ENCODE data around the gene KCTD3. TPM values are rescaled to one million over a fixed set of nuclear protein-coding genes. Genes with fewer than 3 reads are reported as not detected.

KCTD3 gene
- polyA plus RNA-seq, 1 donor (not counting 4 experiments of a cell fraction or from before 2014, with no cell fraction given) = 43.4 TPM

DNA sequence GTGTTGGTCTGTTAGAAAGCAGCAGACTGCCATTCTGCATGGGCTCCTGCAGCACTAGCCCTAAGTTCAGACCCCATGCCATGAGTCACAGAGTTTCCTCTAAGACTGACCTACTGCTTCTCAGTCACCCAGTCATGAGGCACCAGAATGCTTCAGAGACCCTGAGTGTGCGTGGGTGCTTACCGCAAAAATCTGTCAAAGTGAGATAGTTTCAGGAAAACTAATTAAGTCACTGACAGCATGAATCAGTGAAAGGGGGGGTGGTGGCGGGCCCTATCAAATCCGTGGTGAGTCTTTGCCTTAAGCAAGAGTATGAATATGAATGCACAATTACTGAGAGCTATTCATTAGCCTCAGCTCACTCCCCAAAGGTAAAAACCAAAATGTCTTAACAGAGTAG lies 98.1 kb downstream of the KCTD3 start:
- Histone ChIP-seq H3K36me3 (ENCODE audit: control insufficient read depth in 2 of 2, extremely low read depth in 1 of 2, insufficient read depth in 2 of 2, low read length in 2 of 2) (no peaks in the 10 kb centered on the region), H3K4me2 (ENCODE audit: control insufficient read depth, extremely low read depth, insufficient read depth, low read depth, low read length) (no peak overlapping the region), H3K27me3 (ENCODE audit: control insufficient read depth, extremely low read depth, insufficient read depth, low read length) (no peaks in the 10 kb centered on the region)

GRCh38 chr1:215667761-215668160 lies 100.7 kb downstream of the KCTD3 start:
- Histone ChIP-seq H3K79me2 (ENCODE audit: control insufficient read depth, insufficient read depth, low read length) (no peaks in the 10 kb centered on the region), H3K27ac (ENCODE audit: control insufficient read depth, insufficient read depth, low read length) (no peak overlapping the region), H3K9me1 (ENCODE audit: control insufficient read depth, extremely low read depth, insufficient read depth, low read length) (no peaks in the 10 kb centered on the region), H3K9me3 (ENCODE audit: control insufficient read depth, low read depth, low read length) (no peaks in the 10 kb centered on the region), H3K9ac (ENCODE audit: control insufficient read depth, extremely low read depth, insufficient read depth, low read length) (no peak overlapping the region), H2AFZ (ENCODE audit: control insufficient read depth, low read length) (no peak overlapping the region), H3K4me1 (ENCODE audit: control insufficient read depth, extremely low read depth, insufficient read depth, low read length) (no peaks in the 10 kb centered on the region), H3K27me3 (ENCODE audit: control insufficient read depth, extremely low read depth, insufficient read depth, low read length) (no peaks in the 10 kb centered on the region), H3K4me3 (ENCODE audit: control insufficient read depth in 2 of 3, extremely low read depth in 1 of 3, insufficient read depth in 2 of 3, low read depth in 1 of 3, low read length in 3 of 3) (no peak overlapping the region), H3K4me2 (ENCODE audit: control insufficient read depth, extremely low read depth, insufficient read depth, low read depth, low read length) (no peak overlapping the region), H4K20me1 (ENCODE audit: control insufficient read depth, extremely low read depth, insufficient read depth, low read length) (no peaks in the 10 kb centered on the region), H3K36me3 (ENCODE audit: control insufficient read depth in 2 of 2, extremely low read depth in 1 of 2, insufficient read depth in 2 of 2, low read length in 2 of 2) (no peaks in the 10 kb centered on the region)
- dilution Hi-C loops (cut with MboI; ENCODE audit: extremely low pct_ligation_motif_present, low sequenced_read_pairs) = no loop called here
- TF ChIP-seq EZH2 (IDR thresholded peaks at IDR 0.05; ENCODE audit: low read length) = no peak
- TF ChIP-seq CTCF (optimal IDR thresholded peaks at IDR 0.05 in 1 of 3, IDR thresholded peaks at IDR 0.05 in 1 of 3, conservative IDR thresholded peaks at IDR 0.05 in 1 of 3; ENCODE audit: extremely low read depth in 1 of 3, insufficient read depth in 2 of 3, low read length in 3 of 3) = no peak
- FAIRE-seq = no peak
- DNase-seq (ENCODE audit: low read depth, low spot score) = no peak

More for the DNA sequence above, 98.1 kb downstream of the KCTD3 start:
- Histone ChIP-seq H3K9me3 (ENCODE audit: control insufficient read depth, low read depth, low read length) (no peaks in the 10 kb centered on the region), H3K9ac (ENCODE audit: control insufficient read depth, extremely low read depth, insufficient read depth, low read length) (no peak overlapping the region), H3K9me1 (ENCODE audit: control insufficient read depth, extremely low read depth, insufficient read depth, low read length) (no peaks in the 10 kb centered on the region), H2AFZ (ENCODE audit: control insufficient read depth, low read length) (no peak overlapping the region), H3K27ac (ENCODE audit: control insufficient read depth, insufficient read depth, low read length) (no peak overlapping the region), H3K79me2 (ENCODE audit: control insufficient read depth, insufficient read depth, low read length) (no peaks in the 10 kb centered on the region), H4K20me1 (ENCODE audit: control insufficient read depth, extremely low read depth, insufficient read depth, low read length) (no peaks in the 10 kb centered on the region), H3K4me3 (ENCODE audit: control insufficient read depth in 2 of 3, extremely low read depth in 1 of 3, insufficient read depth in 2 of 3, low read depth in 1 of 3, low read length in 3 of 3) (no peak overlapping the region), H3K4me1 (ENCODE audit: control insufficient read depth, extremely low read depth, insufficient read depth, low read length) (no peaks in the 10 kb centered on the region)
- DNase-seq (ENCODE audit: low read depth, low spot score) (no peak), FAIRE-seq (no peak)
- dilution Hi-C loops (cut with MboI; ENCODE audit: extremely low pct_ligation_motif_present, low sequenced_read_pairs) = no loop called here
- no peak for TF ChIP-seq EZH2 (IDR thresholded peaks at IDR 0.05; ENCODE audit: low read length)
- no peak for TF ChIP-seq CTCF (optimal IDR thresholded peaks at IDR 0.05 in 1 of 3, IDR thresholded peaks at IDR 0.05 in 1 of 3, conservative IDR thresholded peaks at IDR 0.05 in 1 of 3; ENCODE audit: extremely low read depth in 1 of 3, insufficient read depth in 2 of 3, low read length in 3 of 3)
